ENCODE results near the gene TRIB2.
A peak's percentile ranks its signal among the peaks of the same experiment; 100 is the strongest.

Gene TRIB2

DNA sequence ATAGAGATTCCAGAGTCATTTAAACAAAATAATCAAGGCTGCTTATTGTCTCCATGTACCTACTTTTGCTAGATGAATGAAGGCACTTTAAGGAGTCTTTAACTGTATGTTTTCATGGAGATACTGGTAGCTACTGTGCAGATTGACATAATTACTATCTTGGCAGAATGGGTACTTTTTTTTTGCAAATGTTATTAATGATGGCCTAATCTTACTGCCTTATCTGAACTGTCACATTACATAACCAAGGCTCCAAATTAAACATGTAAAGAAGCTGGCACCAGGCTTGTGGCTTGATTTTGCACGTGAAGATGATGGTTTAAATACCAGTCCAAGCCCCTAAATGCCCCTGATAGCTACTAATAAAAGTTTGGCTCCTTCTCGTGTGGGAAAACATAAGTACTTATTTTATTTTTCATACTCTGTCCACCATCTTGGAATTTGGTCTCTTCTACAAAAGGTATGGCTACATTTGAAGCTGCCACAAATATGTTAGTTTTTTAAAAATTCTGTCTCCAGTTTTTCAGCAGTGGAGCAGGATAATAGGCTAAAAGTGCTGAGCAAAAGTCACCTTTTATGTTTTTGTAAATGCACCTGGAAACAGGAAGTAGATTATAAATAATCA lies 4.1 kb downstream of the TRIB2 start:
- DNase-seq (ENCODE audit: low spot score) = no peak

GRCh38 chr2:12721566-12722446 lies 5.1 kb downstream of the TRIB2 start:
- DNase-seq (ENCODE audit: low spot score) = peak; percentile 39

DNA sequence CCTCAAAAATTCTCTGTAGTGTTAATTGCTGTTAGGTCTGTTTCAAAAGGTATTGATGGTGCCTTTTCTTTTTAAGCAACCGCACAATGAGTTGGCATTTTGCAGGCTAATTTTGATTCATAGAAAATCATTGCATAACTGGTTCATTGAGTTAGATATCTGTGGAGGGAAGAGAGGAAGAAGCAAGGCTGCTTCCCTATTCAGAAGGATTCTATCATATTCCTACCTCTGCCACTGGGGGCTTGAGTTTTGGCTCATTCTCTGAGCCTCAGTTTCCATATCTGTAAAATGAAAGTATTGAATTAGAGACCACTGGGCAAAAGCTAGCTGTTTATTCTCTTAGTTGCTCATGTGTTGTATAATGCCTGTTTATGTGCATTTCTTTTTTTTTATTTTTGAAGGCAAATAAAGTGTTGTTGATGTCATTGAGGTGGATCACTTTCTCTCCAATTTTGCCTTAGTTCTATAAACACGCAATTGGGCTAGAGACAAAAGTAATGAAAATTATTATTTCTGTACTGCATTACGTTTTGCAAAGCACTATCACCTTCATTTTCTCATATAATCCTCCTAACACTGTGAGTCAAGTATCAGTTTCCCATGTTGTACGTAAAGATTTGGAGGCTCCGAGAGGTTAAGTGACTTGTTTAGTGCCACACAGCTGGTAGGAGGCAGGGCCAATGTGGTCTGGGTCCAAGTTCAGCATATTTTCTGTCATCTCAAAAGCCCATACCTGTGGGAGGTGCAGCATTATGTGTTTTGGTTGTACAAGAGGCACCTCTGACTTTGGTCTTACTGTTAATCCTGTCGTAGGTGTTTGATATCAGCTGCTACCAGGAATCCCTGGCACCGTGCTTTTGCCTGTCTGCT lies 5.9 kb downstream of the TRIB2 start:
- DNase-seq (ENCODE audit: low spot score) = no peak

- DNase-seq (ENCODE audit: low spot score) = no peak
These were observed 7.2 kb downstream of the TRIB2 start for GRCh38 chr2:12723736-12724463.

DNA sequence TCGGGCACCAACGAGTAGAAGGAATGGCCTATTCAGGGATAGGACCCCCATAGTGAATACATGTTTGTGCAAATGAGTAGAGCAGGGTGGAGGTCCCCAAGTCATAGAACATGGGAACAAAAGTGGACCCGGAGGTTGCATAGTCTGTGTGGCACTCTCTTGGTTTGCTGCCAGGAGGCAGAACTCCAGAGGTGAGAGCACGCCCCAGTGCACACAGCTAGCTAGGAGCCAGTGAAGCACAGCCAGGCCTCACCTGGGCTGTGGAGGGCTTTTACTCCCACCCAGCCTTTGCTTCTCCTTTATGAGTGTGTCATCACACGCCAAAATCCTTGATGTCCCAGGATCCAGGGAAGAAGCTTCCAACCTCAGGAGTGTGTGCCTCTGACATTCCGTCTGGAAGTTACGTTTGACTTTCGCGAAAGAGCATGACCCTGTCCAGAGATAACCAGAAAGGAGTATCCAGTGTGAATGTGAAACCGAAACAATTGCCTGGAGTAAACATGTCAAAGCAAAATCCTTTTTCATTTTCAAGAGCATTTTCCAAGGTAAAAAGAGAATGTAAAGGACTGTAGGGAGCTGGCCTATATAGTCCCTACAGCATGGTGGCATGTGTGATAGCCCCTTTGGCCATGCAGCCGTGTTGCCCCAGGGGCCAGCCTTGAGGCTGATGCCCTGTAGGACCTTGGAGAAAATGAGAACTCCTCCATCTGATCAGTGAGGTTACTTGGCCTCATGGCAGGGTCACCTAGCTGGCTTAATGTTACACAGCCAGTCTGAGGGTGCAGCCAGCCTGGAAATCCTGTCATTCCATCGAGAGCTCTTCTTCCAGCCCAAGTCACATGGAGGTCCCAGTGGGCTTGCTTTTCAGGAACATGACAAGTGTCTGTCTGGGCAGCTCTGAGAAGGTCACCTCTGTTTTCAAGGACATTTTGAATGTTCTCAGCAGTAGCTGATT lies 8.8 kb downstream of the TRIB2 start:
- no peak for DNase-seq (ENCODE audit: low spot score)

DNA sequence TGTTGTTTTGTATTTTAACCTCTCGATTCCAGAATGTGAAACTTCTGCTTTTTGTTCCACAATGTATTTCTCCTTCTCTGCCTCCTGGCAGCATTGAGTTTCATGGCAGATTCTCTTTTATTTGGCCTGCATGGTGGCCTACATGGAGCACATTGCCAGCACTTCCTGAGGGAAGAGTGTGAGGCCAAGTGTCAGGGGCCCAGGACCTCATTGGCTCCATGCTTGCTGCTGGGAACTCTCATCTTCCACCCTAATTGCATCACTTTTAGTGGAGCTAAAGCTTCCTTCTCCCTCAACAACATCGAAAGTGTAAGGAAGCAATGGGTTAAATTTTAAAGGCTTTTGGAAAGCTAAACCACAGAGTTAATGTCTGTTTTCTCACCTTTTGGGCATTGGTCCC lies 9.5 kb downstream of the TRIB2 start:
- DNase-seq (ENCODE audit: low spot score) = no peak

DNA sequence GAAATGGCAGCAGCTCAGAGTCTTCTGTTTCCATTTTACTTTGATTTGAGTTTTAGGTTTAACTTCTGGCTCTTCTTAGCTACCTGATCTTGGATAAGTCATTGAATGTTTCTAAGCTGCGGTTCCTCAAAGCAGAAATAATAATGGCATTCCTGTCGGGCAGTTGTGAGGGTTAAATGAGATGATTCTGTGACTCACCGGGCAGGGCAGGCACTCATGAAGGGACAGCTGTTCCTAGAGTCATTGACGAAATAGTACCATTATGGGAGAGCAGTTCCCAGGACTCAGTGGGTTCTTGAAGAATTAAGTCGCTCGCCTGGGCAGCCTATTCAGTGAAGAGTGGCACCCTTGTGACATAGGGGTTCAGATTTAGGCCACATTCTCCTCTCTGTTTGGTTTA lies 10.3 kb downstream of the TRIB2 start:
- DNase-seq (ENCODE audit: low spot score) = no peak

GRCh38 chr2:12727641-12728040 lies 10.9 kb downstream of the TRIB2 start:
- DNase-seq (ENCODE audit: low spot score) = no peak

- DNase-seq (ENCODE audit: low spot score) = no peak
These were observed 11.6 kb downstream of the TRIB2 start for GRCh38 chr2:12728221-12728777.

GRCh38 chr2:12730265-12730664 lies 13.5 kb downstream of the TRIB2 start:
- no peak for DNase-seq (ENCODE audit: low spot score)

GRCh38 chr2:12731701-12732280 lies 15.1 kb downstream of the TRIB2 start:
- DNase-seq (ENCODE audit: low spot score) = no peak

DNA sequence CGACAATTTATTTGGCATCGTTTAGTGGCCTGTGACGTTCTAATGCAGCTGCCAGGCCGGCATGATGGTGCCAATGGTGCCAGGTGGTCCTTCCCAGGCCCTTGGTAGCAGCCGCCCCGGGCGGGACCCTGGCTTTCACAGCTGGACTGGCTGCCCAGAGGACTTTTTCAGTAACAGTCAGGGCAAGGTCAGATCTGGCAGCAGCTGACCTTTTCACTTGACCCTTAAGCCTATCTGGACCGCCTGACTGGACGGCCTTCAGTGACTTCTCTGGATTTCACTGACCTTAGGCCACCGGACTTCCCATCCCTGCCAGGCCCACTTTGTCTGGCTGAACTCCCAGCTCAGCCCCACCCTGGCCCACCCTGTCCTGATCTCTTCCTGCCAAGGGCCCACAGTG lies 15.9 kb downstream of the TRIB2 start:
- no peak for DNase-seq (ENCODE audit: low spot score)

DNA sequence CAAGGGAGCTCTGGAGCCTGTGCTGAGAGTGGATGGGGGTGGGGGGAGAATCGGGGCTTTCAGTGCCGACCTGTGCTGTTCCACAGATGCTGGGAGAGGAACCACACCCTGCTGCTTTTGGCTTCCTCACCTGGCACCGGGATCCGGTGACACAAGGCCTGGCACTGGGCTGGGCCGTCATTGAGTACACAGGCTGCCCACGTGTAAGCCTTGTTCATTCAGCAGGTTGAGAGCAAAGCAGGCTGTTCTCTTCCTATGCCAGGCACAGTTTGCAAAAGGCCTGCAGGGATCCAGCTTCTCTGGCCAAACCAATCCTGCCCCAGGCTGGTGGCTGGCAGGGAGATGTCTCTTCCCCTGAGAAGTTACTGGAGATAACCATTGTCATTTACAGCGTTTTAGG lies 17.1 kb downstream of the TRIB2 start:
- no peak for DNase-seq (ENCODE audit: low spot score)

GRCh38 chr2:12734914-12735654 lies 18.3 kb downstream of the TRIB2 start:
- no peak for DNase-seq (ENCODE audit: low spot score)

- DNase-seq (ENCODE audit: low spot score) = no peak
These were observed 20.6 kb downstream of the TRIB2 start for GRCh38 chr2:12737297-12737696.

GRCh38 chr2:12737738-12738485 lies 21.2 kb downstream of the TRIB2 start:
- no peak for DNase-seq (ENCODE audit: low spot score)

DNA sequence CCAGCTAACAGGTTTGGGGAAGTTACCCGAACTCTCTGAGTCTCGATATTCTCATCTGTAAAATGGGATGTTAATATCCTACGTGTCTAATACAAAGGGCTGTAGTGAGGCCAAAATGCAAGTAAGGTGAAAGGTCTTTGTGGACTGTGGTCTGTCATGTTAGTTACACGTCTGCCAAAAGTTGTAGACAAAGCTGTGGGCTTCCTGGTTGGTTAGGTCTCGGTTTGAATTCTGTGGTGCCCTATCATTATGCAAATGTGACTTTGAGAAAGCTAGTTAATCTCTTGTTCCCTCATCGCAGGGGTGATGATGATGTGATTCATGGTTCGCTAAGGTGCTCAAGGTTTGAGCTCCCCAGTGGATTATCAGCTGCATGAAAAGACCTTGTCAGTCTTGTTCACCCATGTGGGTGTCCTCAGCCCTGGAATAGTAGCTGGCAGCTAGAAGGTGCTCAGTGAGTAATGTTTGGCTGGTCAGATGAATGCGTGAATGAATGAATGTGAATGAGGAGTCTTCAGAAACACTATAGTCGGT lies 23.1 kb downstream of the TRIB2 start:
- no peak for DNase-seq (ENCODE audit: low spot score)

DNA sequence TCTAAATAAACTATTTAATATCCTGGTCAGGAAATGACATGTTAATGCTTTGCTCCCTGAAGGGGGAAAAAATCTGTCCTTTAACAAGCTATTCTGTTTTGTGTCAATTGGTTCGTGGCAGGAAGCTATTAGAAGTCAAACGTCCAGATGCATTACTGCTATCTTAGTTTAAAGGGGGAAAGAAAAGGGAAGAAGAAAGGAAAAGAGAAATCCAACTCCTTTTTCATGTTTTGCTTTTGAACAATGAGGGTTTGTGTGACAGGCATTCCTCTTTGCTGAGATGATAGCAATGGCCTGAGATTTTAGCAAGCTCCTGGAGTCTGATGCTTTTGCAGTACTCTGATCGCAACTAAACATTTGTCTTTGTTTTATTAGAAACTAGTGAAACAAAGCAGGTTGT lies 24.6 kb downstream of the TRIB2 start:
- DNase-seq (ENCODE audit: low spot score) = no peak

Measured in GM03348 (cell line).